A172 (cell line): ENCODE measurements around the gene MRPL53. TPM values are rescaled to one million over a fixed set of nuclear protein-coding genes. Genes with fewer than 3 reads are reported as not detected.
"Not testable (repeated sequence)": the region's sequence is repeated elsewhere in the genome, so short reads cannot be mapped to it uniquely, and the experiment has no call there.

Source experiments
- DNase-seq: peaks from one replicate; pipeline ENCODE4 v3.0.0-alpha.2; 2015; ENCODE audit warnings: low spot score
- total RNA-seq: library from RNA; depleted of rRNA; stranded (reverse); fragments of >200 nt; shearing (Covaris generic); gene quantifications from 2 replicates; pipeline ENCODE4 v1.2.3, GENCODE V29; 2014

Gene MRPL53
- total RNA-seq, 1 experiment from 2014 or later, result 30.2 TPM

GRCh38 chr2:74482801-74483674 is 10.6 kb upstream of the MRPL53 start, which contains the start of the genes CCDC142 and TTC31:
Gene CCDC142, minus strand, starts transcription at chr2:74482998. Its CDS starts 161 bp downstream, at chr2:74482837.
Gene TTC31, plus strand, starts transcription at chr2:74483081. Its CDS starts 15 bp downstream, at chr2:74483096.
- peak; percentile 94 for DNase-seq

GRCh38 chr2:74481961-74482800 is 9.7 kb upstream of the MRPL53 start:
- no peak for DNase-seq

- no peak for DNase-seq
Measured at GRCh38 chr2:74481431-74481830, 9.0 kb upstream of the MRPL53 start.

GRCh38 chr2:74474899-74475298 is 2.4 kb upstream of the MRPL53 start:
- DNase-seq, result no peak

GRCh38 chr2:74474481-74474880 is 2.0 kb upstream of the MRPL53 start:
- no peak for DNase-seq

GRCh38 chr2:74472945-74473258 is 422 bp upstream of the MRPL53 start:
- DNase-seq, result no peak

- DNase-seq, result no peak
Measured at GRCh38 chr2:74471332-74472065, 981 bp downstream of the MRPL53 start.

- DNase-seq, result not testable (repeated sequence)
Measured at GRCh38 chr2:74470742-74471141, 1.7 kb downstream of the MRPL53 start.

GRCh38 chr2:74464406-74464805 is 8.1 kb downstream of the MRPL53 start:
- DNase-seq, result no peak

GRCh38 chr2:74462786-74463105 is 9.7 kb downstream of the MRPL53 start:
- no peak for DNase-seq

- DNase-seq, result no peak
Measured at GRCh38 chr2:74462054-74462785, 10.3 kb downstream of the MRPL53 start.

- DNase-seq, result no peak
Measured at GRCh38 chr2:74461187-74462053, 11.1 kb downstream of the MRPL53 start.

- DNase-seq, result not testable (repeated sequence)
Measured at GRCh38 chr2:74460187-74460586, 12.3 kb downstream of the MRPL53 start.

GRCh38 chr2:74459503-74460118 is 12.9 kb downstream of the MRPL53 start:
- DNase-seq, result not testable (repeated sequence)

- no peak for DNase-seq
Measured at GRCh38 chr2:74458938-74459363, 13.5 kb downstream of the MRPL53 start.

GRCh38 chr2:74458132-74458937 is 14.1 kb downstream of the MRPL53 start, which contains the start of gene WBP1:
Gene WBP1, plus strand, starts transcription at chr2:74458438. Its CDS starts 165 bp downstream, at chr2:74458603.
- DNase-seq, result peak; percentile 100

- DNase-seq, result no peak
Measured at GRCh38 chr2:74457549-74458131, 14.8 kb downstream of the MRPL53 start.

GRCh38 chr2:74457129-74457548 is 15.3 kb downstream of the MRPL53 start:
- DNase-seq, result no peak
